IMR-90 (cell line): Measurements from ENCODE around the gene PRR12. TPM values are rescaled to one million over a fixed set of nuclear protein-coding genes. Genes with fewer than 3 reads are reported as not detected.

Source experiments
- ATAC-seq: fragments of 200-7000 bp; cut with Tn5 transposase; 2 replicates; pipeline ENCODE4 v1.9.1; 2020; ENCODE audit warnings: low read depth, mild to moderate bottlenecking, moderate library complexity
- BruUV-seq: library from RNA; stranded (reverse); fragments of 400-500 nt; replicated peaks from 2 replicates; lab custom pipeline; 2021; lab: Mats Ljungman, UMichigan
- CTCF ChIA-PET: fragments of 300-600 bp; formaldehyde crosslinking; extraction: SDS; loops from one replicate; lab custom pipeline; 2021; ENCODE audit warnings: antibody characterized with exemption; lab: Yijun Ruan, JAX
- POLR2A ChIA-PET: fragments of 300-600 bp; sonication (Branson Sonifier 250); formaldehyde crosslinking; loops from one replicate; lab custom pipeline; 2022; ENCODE audit warnings: antibody characterized with exemption; ENCODE audit not compliant: unreplicated experiment; lab: Charles Lee
- DNase-seq: peaks from one replicate; pipeline ENCODE4 v3.0.0; 2013
- H2AFZ ChIP-seq: replicated peaks from 2 replicates; pipeline ENCODE3; 2013; ENCODE audit warnings: low read length, mild to moderate bottlenecking; ENCODE audit not compliant: poor library complexity
- H2AK5ac ChIP-seq: 2 replicates; pipeline ENCODE4 v1.6.1; 2013; ENCODE audit warnings: low read depth, low read length, inconsistent platforms
- H2AK9ac ChIP-seq: replicated peaks from 2 replicates; pipeline ENCODE3; 2013; ENCODE audit warnings: mild to moderate bottlenecking, low read depth, low read length, moderate library complexity; ENCODE audit not compliant: poor library complexity
- H2BK120ac ChIP-seq: 2 replicates; pipeline ENCODE4 v1.6.1; 2013; ENCODE audit warnings: low read depth, low read length, inconsistent platforms
- H2BK15ac ChIP-seq: 3 replicates; pipeline ENCODE4 v1.6.1; 2013; ENCODE audit warnings: low read depth, low read length, inconsistent platforms
- H2BK20ac ChIP-seq: 2 replicates; pipeline ENCODE4 v1.6.1; 2013; ENCODE audit warnings: low read depth, mild to moderate bottlenecking, inconsistent platforms, low read length, moderate library complexity
- H2BK5ac ChIP-seq: 2 replicates; pipeline ENCODE4 v1.6.1; 2013; ENCODE audit warnings: mild to moderate bottlenecking, low read depth, low read length, inconsistent platforms; ENCODE audit not compliant: poor library complexity, severe bottlenecking
- H3K14ac ChIP-seq: replicated peaks from 2 replicates; pipeline ENCODE4 v1.6.1; 2013; ENCODE audit warnings: low read depth, low read length, inconsistent platforms
- H3K18ac ChIP-seq: 2 replicates; pipeline ENCODE4 v1.6.1; 2013; ENCODE audit warnings: low read depth, low read length, control low read depth
- H3K23ac ChIP-seq: 2 replicates; pipeline ENCODE4 v1.6.1; 2013; ENCODE audit warnings: low read depth, low read length, inconsistent platforms
- H3K27ac ChIP-seq: 2 replicates; pipeline ENCODE4 v1.5.1; 2013; ENCODE audit warnings: mild to moderate bottlenecking, control low read depth, low read length; ENCODE audit not compliant: insufficient read depth
- H3K27me3 ChIP-seq: 2 replicates; pipeline ENCODE4 v1.6.1; 2013; ENCODE audit warnings: low read length; ENCODE audit not compliant: control insufficient read depth, insufficient read depth
- H3K36me3 ChIP-seq: 2 replicates; pipeline ENCODE4 v1.6.1; 2013; ENCODE audit warnings: low read length, mixed read lengths; ENCODE audit not compliant: control insufficient read depth, insufficient read depth
- H3K4ac ChIP-seq: 2 replicates; pipeline ENCODE4 v1.6.1; 2013; ENCODE audit warnings: low read depth, low read length, inconsistent platforms
- H3K4me1 ChIP-seq: 2 replicates; pipeline ENCODE4 v1.6.1; 2013; ENCODE audit warnings: low read length, mixed read lengths; ENCODE audit not compliant: control insufficient read depth, insufficient read depth
- H3K4me2 ChIP-seq: 2 replicates; pipeline ENCODE4 v1.6.1; 2013; ENCODE audit warnings: low read depth, mild to moderate bottlenecking, control low read depth, low read length, moderate library complexity
- H3K4me3 ChIP-seq: 2 replicates; pipeline ENCODE4 v1.5.1; 2013; ENCODE audit warnings: low read depth, mild to moderate bottlenecking, control low read depth, low read length, moderate library complexity; ENCODE audit not compliant: insufficient read depth
- H3K56ac ChIP-seq: 2 replicates; pipeline ENCODE4 v1.6.1; 2013; ENCODE audit warnings: low read length, inconsistent platforms; ENCODE audit not compliant: insufficient read depth; ENCODE audit errors: extremely low read depth
- H3K79me1 ChIP-seq, 2 experiments: 2 replicates each; pipeline ENCODE4 v1.6.1; 2013; ENCODE audit warnings: low read length in 2 of 2, inconsistent platforms in 1 of 2, low read depth in 1 of 2
- H3K9ac ChIP-seq: 2 replicates; pipeline ENCODE4 v1.6.1; 2013; ENCODE audit warnings: low read depth, low read length, control low read depth
- H3K9me1 ChIP-seq: 2 replicates; pipeline ENCODE4 v1.6.1; 2013; ENCODE audit warnings: low read length, inconsistent platforms; ENCODE audit not compliant: insufficient read depth
- H3K9me3 ChIP-seq: 2 replicates; pipeline ENCODE4 v1.6.1; 2013; ENCODE audit warnings: low read length; ENCODE audit not compliant: control insufficient read depth, insufficient read depth
- H4K20me1 ChIP-seq: 2 replicates; pipeline ENCODE4 v1.6.1; 2013; ENCODE audit warnings: low read length, inconsistent platforms; ENCODE audit not compliant: insufficient read depth
- H4K5ac ChIP-seq: 2 replicates; pipeline ENCODE4 v1.6.1; 2013; ENCODE audit warnings: mild to moderate bottlenecking, low read depth, low read length, control low read depth
- H4K8ac ChIP-seq, 2 experiments: 2 replicates each; pipeline ENCODE4 v1.6.1; 2013; ENCODE audit warnings: low read depth in 2 of 2, low read length in 2 of 2, control low read depth in 1 of 2, inconsistent platforms in 1 of 2
- H4K91ac ChIP-seq: 2 replicates; pipeline ENCODE4 v1.6.1; 2013; ENCODE audit warnings: low read depth, low read length, inconsistent platforms; ENCODE audit not compliant: insufficient read depth
- BHLHE40 ChIP-seq: fragments of 150-350 bp; IDR thresholded peaks from 2 replicates; pipeline ENCODE4 v1.6.1; 2016; ENCODE audit warnings: mild to moderate bottlenecking, low read depth, low read length
- CTCF ChIP-seq: conservative IDR thresholded peaks from 2 replicates; pipeline ENCODE4 v1.5.1; 2012; ENCODE audit warnings: mild to moderate bottlenecking, low read depth, low read length, improper control_type of control experiment
- ELK1 ChIP-seq: fragments of 150-350 bp; IDR thresholded peaks from 2 replicates; pipeline ENCODE4 v1.6.1; 2016; ENCODE audit warnings: low read depth, mild to moderate bottlenecking, low read length, moderate library complexity, borderline replicate concordance
- FOS ChIP-seq: fragments of 150-350 bp; IDR thresholded peaks from 2 replicates; pipeline ENCODE4 v1.6.1; 2016; ENCODE audit warnings: low read depth, low read length
- MAFK ChIP-seq: IDR thresholded peaks from 2 replicates; pipeline ENCODE4 v1.6.1; 2012; ENCODE audit warnings: low read depth, low read length, improper control_type of control experiment
- MAZ ChIP-seq: IDR thresholded peaks from 2 replicates; pipeline ENCODE4 v1.6.1; 2012; ENCODE audit warnings: low read depth, mild to moderate bottlenecking, low read length, improper control_type of control experiment, moderate library complexity, borderline replicate concordance
- MXI1 ChIP-seq: IDR thresholded peaks from 2 replicates; pipeline ENCODE4 v1.6.1; 2012; ENCODE audit warnings: low read depth, mild to moderate bottlenecking, low read length, moderate library complexity, borderline replicate concordance
- RCOR1 ChIP-seq: IDR thresholded peaks from 2 replicates; pipeline ENCODE4 v1.6.1; 2012; ENCODE audit warnings: mild to moderate bottlenecking, low read length, improper control_type of control experiment; ENCODE audit not compliant: insufficient replicate concordance
- RFX5 ChIP-seq: IDR thresholded peaks from 2 replicates; pipeline ENCODE4 v1.8.0; 2012; ENCODE audit warnings: low read depth, mild to moderate bottlenecking, low read length, moderate library complexity
- USF2 ChIP-seq: fragments of 150-350 bp; IDR thresholded peaks from 2 replicates; pipeline ENCODE4 v1.6.1; 2017; ENCODE audit warnings: mild to moderate bottlenecking, antibody characterized with exemption, low read length, low read depth
- WGBS, 2 experiments: methylation state at CpG; one replicate each; pipeline versions ENCODE4 v1.1.5 to v1.1.7; 2013; ENCODE audit warnings: missing lambda C conversion rate in 2 of 2; ENCODE audit not compliant: insufficient read length in 1 of 2; ENCODE audit errors: extremely low coverage in 2 of 2; 5-methylcytosine and 5-hydroxymethylcytosine counted together
- dilution Hi-C: fragments of 300-500 bp; cut with HindIII; formaldehyde crosslinking; loops from one replicate; pipeline ENCODE4 v1.14.3; 2018; ENCODE audit warnings: low sequenced_read_pairs; ENCODE audit not compliant: unreplicated experiment
- in situ Hi-C: fragments of 300-500 bp; cut with MboI; formaldehyde crosslinking; loops from 3 replicates; pipeline ENCODE4 v1.14.3; 2019; ENCODE audit warnings: low sequenced_read_pairs, inconsistent platforms, mixed read lengths
- intact Hi-C: fragments of 100-400 bp; cut with micrococcal nuclease; formaldehyde crosslinking; loops from 2 replicates; pipeline ENCODE4 v1.10.0; 2022
- polyA plus RNA-seq, 3 experiments: library from polyadenylated mRNA; depleted of rRNA; stranded (reverse); fragments of >200 nt; gene quantifications; 2 replicates each; pipeline ENCODE4 v1.2.3, GENCODE V29; 2012; ENCODE audit warnings: low replicate concordance in 1 of 3
- total RNA-seq: library from RNA; depleted of rRNA; stranded (reverse); fragments of >200 nt; gene quantifications from 2 replicates; pipeline ENCODE4 v1.2.3, GENCODE V29; 2012

PRR12 gene
- total and polyA plus RNA-seq, 2 of the 4 experiments (the other 2 are of a cell fraction), result 0.36 to 4.1 TPM

GRCh38 chr19:49596407-49596806 lies 5.4 kb downstream of the PRR12 start:
- Histone ChIP-seq H2BK15ac (no peak overlapping the region), H3K4me1 (peaks cover 7% of the 10 kb centered on the region; the same call in 1 of the 2 replicates), H3K27ac (no peak overlapping the region), H3K79me1 (peaks cover 18 to 47% of the 10 kb centered on the region in 2 experiments), H2AFZ (no peak overlapping the region), H3K4me3 (no peak overlapping the region), H3K23ac (no peak overlapping the region), H4K8ac (no peak overlapping the region), H3K18ac (no peak overlapping the region), H2BK5ac (no peak overlapping the region), H2AK5ac (no peak overlapping the region), H3K9me3 (no peaks in the 10 kb centered on the region), H3K56ac (no peak overlapping the region), H3K9ac (no peak overlapping the region), H3K9me1 (peaks cover 3% of the 10 kb centered on the region; the same call in 1 of the 2 replicates), H3K14ac (no peak overlapping the region), H3K27me3 (no peaks in the 10 kb centered on the region), H4K91ac (no peak overlapping the region), H2AK9ac (no peak overlapping the region), H3K36me3 (peaks cover 57% of the 10 kb centered on the region), H2BK20ac (no peak overlapping the region), H4K5ac (no peak overlapping the region), H4K20me1 (peaks cover 42% of the 10 kb centered on the region), H3K4me2 (no peak overlapping the region), H3K4ac (no peak overlapping the region), H2BK120ac (no peak overlapping the region)
- ChIA-PET POLR2A (no interaction called here), CTCF (no interaction called here)
- ATAC-seq, result no peak
- in situ Hi-C loops (no loop called here), dilution Hi-C loops (no loop called here), intact Hi-C loops (no loop called here)
- DNase-seq, result no peak
- TF ChIP-seq FOS, result no peak
- no peak for TF ChIP-seq BHLHE40
- no peak for TF ChIP-seq CTCF
- TF ChIP-seq MAZ, result no peak
- TF ChIP-seq USF2, result no peak
- no peak for TF ChIP-seq ELK1
- no peak for TF ChIP-seq MXI1
- TF ChIP-seq MAFK, result no peak
- TF ChIP-seq RFX5, result no peak
- no peak for TF ChIP-seq RCOR1
- WGBS, 2 experiments, result 100% methylated on average over 2 of the region's 15 CpGs; no CpG with 5 or more reads in 1 of the 2 experiments
- no TSS peak for BruUV-seq
